IMR-90 (cell line): ENCODE data around the gene YES1. TPM values are rescaled to one million over a fixed set of nuclear protein-coding genes. Genes with fewer than 3 reads are reported as not detected.

Experiments
- ATAC-seq: fragments of 200-7000 bp; cut with Tn5 transposase; 2 replicates; pipeline ENCODE4 v1.9.1; 2020; ENCODE audit warnings: low read depth, mild to moderate bottlenecking, moderate library complexity
- BruUV-seq: library from RNA; stranded (reverse); fragments of 400-500 nt; replicated peaks from 2 replicates; lab custom pipeline; 2021; lab: Mats Ljungman, UMichigan
- CTCF ChIA-PET: fragments of 300-600 bp; formaldehyde crosslinking; extraction: SDS; loops from one replicate; lab custom pipeline; 2021; ENCODE audit warnings: antibody characterized with exemption; lab: Yijun Ruan, JAX
- POLR2A ChIA-PET: fragments of 300-600 bp; sonication (Branson Sonifier 250); formaldehyde crosslinking; loops from one replicate; lab custom pipeline; 2022; ENCODE audit warnings: antibody characterized with exemption; ENCODE audit not compliant: unreplicated experiment; lab: Charles Lee
- DNase-seq: peaks from one replicate; pipeline ENCODE4 v3.0.0; 2013
- H2AFZ ChIP-seq: replicated peaks from 2 replicates; pipeline ENCODE3; 2013; ENCODE audit warnings: low read length, mild to moderate bottlenecking; ENCODE audit not compliant: poor library complexity
- H2AK5ac ChIP-seq: 2 replicates; pipeline ENCODE4 v1.6.1; 2013; ENCODE audit warnings: low read depth, low read length, inconsistent platforms
- H2AK9ac ChIP-seq: replicated peaks from 2 replicates; pipeline ENCODE3; 2013; ENCODE audit warnings: mild to moderate bottlenecking, low read depth, low read length, moderate library complexity; ENCODE audit not compliant: poor library complexity
- H2BK120ac ChIP-seq: 2 replicates; pipeline ENCODE4 v1.6.1; 2013; ENCODE audit warnings: low read depth, low read length, inconsistent platforms
- H2BK15ac ChIP-seq: 3 replicates; pipeline ENCODE4 v1.6.1; 2013; ENCODE audit warnings: low read depth, low read length, inconsistent platforms
- H2BK20ac ChIP-seq: 2 replicates; pipeline ENCODE4 v1.6.1; 2013; ENCODE audit warnings: low read depth, mild to moderate bottlenecking, inconsistent platforms, low read length, moderate library complexity
- H2BK5ac ChIP-seq: 2 replicates; pipeline ENCODE4 v1.6.1; 2013; ENCODE audit warnings: mild to moderate bottlenecking, low read depth, low read length, inconsistent platforms; ENCODE audit not compliant: poor library complexity, severe bottlenecking
- H3K14ac ChIP-seq: replicated peaks from 2 replicates; pipeline ENCODE4 v1.6.1; 2013; ENCODE audit warnings: low read depth, low read length, inconsistent platforms
- H3K18ac ChIP-seq: 2 replicates; pipeline ENCODE4 v1.6.1; 2013; ENCODE audit warnings: low read depth, low read length, control low read depth
- H3K23ac ChIP-seq: 2 replicates; pipeline ENCODE4 v1.6.1; 2013; ENCODE audit warnings: low read depth, low read length, inconsistent platforms
- H3K27ac ChIP-seq: 2 replicates; pipeline ENCODE4 v1.5.1; 2013; ENCODE audit warnings: mild to moderate bottlenecking, control low read depth, low read length; ENCODE audit not compliant: insufficient read depth
- H3K27me3 ChIP-seq: 2 replicates; pipeline ENCODE4 v1.6.1; 2013; ENCODE audit warnings: low read length; ENCODE audit not compliant: control insufficient read depth, insufficient read depth
- H3K36me3 ChIP-seq: 2 replicates; pipeline ENCODE4 v1.6.1; 2013; ENCODE audit warnings: low read length, mixed read lengths; ENCODE audit not compliant: control insufficient read depth, insufficient read depth
- H3K4ac ChIP-seq: 2 replicates; pipeline ENCODE4 v1.6.1; 2013; ENCODE audit warnings: low read depth, low read length, inconsistent platforms
- H3K4me1 ChIP-seq: 2 replicates; pipeline ENCODE4 v1.6.1; 2013; ENCODE audit warnings: low read length, mixed read lengths; ENCODE audit not compliant: control insufficient read depth, insufficient read depth
- H3K4me2 ChIP-seq: 2 replicates; pipeline ENCODE4 v1.6.1; 2013; ENCODE audit warnings: low read depth, mild to moderate bottlenecking, control low read depth, low read length, moderate library complexity
- H3K4me3 ChIP-seq: 2 replicates; pipeline ENCODE4 v1.5.1; 2013; ENCODE audit warnings: low read depth, mild to moderate bottlenecking, control low read depth, low read length, moderate library complexity; ENCODE audit not compliant: insufficient read depth
- H3K56ac ChIP-seq: 2 replicates; pipeline ENCODE4 v1.6.1; 2013; ENCODE audit warnings: low read length, inconsistent platforms; ENCODE audit not compliant: insufficient read depth; ENCODE audit errors: extremely low read depth
- H3K79me1 ChIP-seq, 2 experiments: 2 replicates each; pipeline ENCODE4 v1.6.1; 2013; ENCODE audit warnings: low read length in 2 of 2, inconsistent platforms in 1 of 2, low read depth in 1 of 2
- H3K9ac ChIP-seq: 2 replicates; pipeline ENCODE4 v1.6.1; 2013; ENCODE audit warnings: low read depth, low read length, control low read depth
- H3K9me1 ChIP-seq: 2 replicates; pipeline ENCODE4 v1.6.1; 2013; ENCODE audit warnings: low read length, inconsistent platforms; ENCODE audit not compliant: insufficient read depth
- H3K9me3 ChIP-seq: 2 replicates; pipeline ENCODE4 v1.6.1; 2013; ENCODE audit warnings: low read length; ENCODE audit not compliant: control insufficient read depth, insufficient read depth
- H4K20me1 ChIP-seq: 2 replicates; pipeline ENCODE4 v1.6.1; 2013; ENCODE audit warnings: low read length, inconsistent platforms; ENCODE audit not compliant: insufficient read depth
- H4K5ac ChIP-seq: 2 replicates; pipeline ENCODE4 v1.6.1; 2013; ENCODE audit warnings: mild to moderate bottlenecking, low read depth, low read length, control low read depth
- H4K8ac ChIP-seq, 2 experiments: 2 replicates each; pipeline ENCODE4 v1.6.1; 2013; ENCODE audit warnings: low read depth in 2 of 2, low read length in 2 of 2, control low read depth in 1 of 2, inconsistent platforms in 1 of 2
- H4K91ac ChIP-seq: 2 replicates; pipeline ENCODE4 v1.6.1; 2013; ENCODE audit warnings: low read depth, low read length, inconsistent platforms; ENCODE audit not compliant: insufficient read depth
- BHLHE40 ChIP-seq: fragments of 150-350 bp; IDR thresholded peaks from 2 replicates; pipeline ENCODE4 v1.6.1; 2016; ENCODE audit warnings: mild to moderate bottlenecking, low read depth, low read length
- CEBPB ChIP-seq: IDR thresholded peaks from 2 replicates; pipeline ENCODE4 v1.6.1; 2012; ENCODE audit warnings: low read depth, low read length, improper control_type of control experiment
- MAZ ChIP-seq: IDR thresholded peaks from 2 replicates; pipeline ENCODE4 v1.6.1; 2012; ENCODE audit warnings: low read depth, mild to moderate bottlenecking, low read length, improper control_type of control experiment, moderate library complexity, borderline replicate concordance
- WGBS, 2 experiments: methylation state at CpG; one replicate each; pipeline versions ENCODE4 v1.1.5 to v1.1.7; 2013; ENCODE audit warnings: missing lambda C conversion rate in 2 of 2; ENCODE audit not compliant: insufficient read length in 1 of 2; ENCODE audit errors: extremely low coverage in 2 of 2; 5-methylcytosine and 5-hydroxymethylcytosine counted together
- dilution Hi-C: fragments of 300-500 bp; cut with HindIII; formaldehyde crosslinking; loops from one replicate; pipeline ENCODE4 v1.14.3; 2018; ENCODE audit warnings: low sequenced_read_pairs; ENCODE audit not compliant: unreplicated experiment
- in situ Hi-C: fragments of 300-500 bp; cut with MboI; formaldehyde crosslinking; loops from 3 replicates; pipeline ENCODE4 v1.14.3; 2019; ENCODE audit warnings: low sequenced_read_pairs, inconsistent platforms, mixed read lengths
- intact Hi-C: fragments of 100-400 bp; cut with micrococcal nuclease; formaldehyde crosslinking; loops from 2 replicates; pipeline ENCODE4 v1.10.0; 2022
- polyA plus RNA-seq, 3 experiments: library from polyadenylated mRNA; depleted of rRNA; stranded (reverse); fragments of >200 nt; gene quantifications; 2 replicates each; pipeline ENCODE4 v1.2.3, GENCODE V29; 2012; ENCODE audit warnings: low replicate concordance in 1 of 3
- total RNA-seq: library from RNA; depleted of rRNA; stranded (reverse); fragments of >200 nt; gene quantifications from 2 replicates; pipeline ENCODE4 v1.2.3, GENCODE V29; 2012
- TF ChIP-seq, protein P1 (sequence below): fragments of 150-350 bp; IDR thresholded peaks from 2 replicates; pipeline ENCODE4 v1.6.1; 2017; ENCODE audit warnings: mild to moderate bottlenecking, antibody characterized with exemption, low read length, low read depth

YES1 gene
- total and polyA plus RNA-seq, 2 of the 4 experiments (the other 2 are of a cell fraction): 16.7 to 62.0 TPM

DNA sequence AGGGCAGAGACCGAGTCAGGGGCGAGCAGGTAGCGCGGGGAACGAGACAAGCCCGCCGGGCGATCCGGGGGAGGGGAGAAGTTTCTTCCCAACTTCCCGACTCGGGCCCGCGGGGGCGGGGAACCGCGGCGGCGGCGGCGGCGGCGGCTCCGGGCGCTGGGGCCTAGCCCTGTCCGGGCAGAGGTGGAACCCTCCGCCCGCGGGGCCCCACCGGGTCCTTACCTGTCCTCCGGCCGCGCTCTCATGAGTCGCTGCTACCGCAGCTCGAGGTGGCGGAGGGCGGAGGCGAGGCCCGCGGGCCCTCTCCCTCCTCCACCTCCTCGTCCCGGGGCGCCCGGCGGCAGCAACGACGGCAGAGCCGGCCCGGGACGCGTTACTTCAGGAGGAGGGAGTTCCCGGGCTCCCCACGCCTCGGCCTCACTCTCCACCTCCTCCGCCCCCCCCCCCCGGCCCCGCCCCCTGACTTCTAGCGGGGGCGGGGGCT lies at the start of gene YES1 (continued):
- no peak for TF ChIP-seq BHLHE40
- no peak for TF ChIP-seq MAZ

DNA sequence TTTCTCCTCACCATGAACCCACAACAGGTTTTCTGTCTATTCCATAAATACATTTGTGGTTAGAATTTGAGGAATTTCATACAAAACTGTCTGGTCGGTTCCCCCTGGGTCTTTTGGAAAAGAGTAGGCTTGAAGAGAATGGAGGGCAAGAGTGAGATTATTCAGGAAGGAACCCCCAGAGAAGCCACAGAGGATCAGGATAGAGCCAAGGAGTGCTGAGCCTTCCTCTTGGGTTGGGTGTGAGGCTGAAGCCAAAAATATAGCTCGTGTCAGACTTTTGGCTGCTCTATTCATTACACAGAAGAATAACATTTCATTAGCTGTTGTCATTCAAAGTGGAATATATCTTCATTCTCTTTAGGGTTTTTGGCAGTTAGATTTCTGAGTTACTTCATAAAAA lies 45.9 kb upstream of the YES1 start:
- Histone ChIP-seq H2AFZ (no peak overlapping the region), H3K9me1 (no peaks in the 10 kb centered on the region), H3K36me3 (no peaks in the 10 kb centered on the region), H3K4me2 (no peak overlapping the region), H2BK20ac (no peak overlapping the region), H3K4ac (no peak overlapping the region), H3K4me1 (no peaks in the 10 kb centered on the region), H3K4me3 (no peak overlapping the region), H4K8ac (no peak overlapping the region), H3K27ac (no peak overlapping the region), H3K79me1 (no peaks in the 10 kb centered on the region), H4K91ac (no peak overlapping the region), H3K23ac (no peak overlapping the region), H4K5ac (no peak overlapping the region), H3K9me3 (no peaks in the 10 kb centered on the region), H4K20me1 (no peaks in the 10 kb centered on the region), H2BK120ac (no peak overlapping the region), H2AK9ac (no peak overlapping the region), H2BK15ac (no peak overlapping the region), H3K27me3 (peaks cover 6% of the 10 kb centered on the region), H3K56ac (no peak overlapping the region), H2BK5ac (no peak overlapping the region), H2AK5ac (no peak overlapping the region), H3K9ac (no peak overlapping the region), H3K18ac (no peak overlapping the region), H3K14ac (no peak overlapping the region)
- DNase-seq: no peak
- WGBS, 2 experiments: no CpG with 5 or more reads among the region's 2 CpGs
- POLR2A ChIA-PET: no interaction called here
- in situ Hi-C loops: loop anchor here (25.0 kb wide), 1 partner anchor 1704 kb away; the partner anchor contains the start of genes METTL4 and NDC80
- BruUV-seq: no TSS peak
- dilution Hi-C loops: no loop called here
- no peak for TF ChIP-seq CEBPB
- TF ChIP-seq, protein P1, sequence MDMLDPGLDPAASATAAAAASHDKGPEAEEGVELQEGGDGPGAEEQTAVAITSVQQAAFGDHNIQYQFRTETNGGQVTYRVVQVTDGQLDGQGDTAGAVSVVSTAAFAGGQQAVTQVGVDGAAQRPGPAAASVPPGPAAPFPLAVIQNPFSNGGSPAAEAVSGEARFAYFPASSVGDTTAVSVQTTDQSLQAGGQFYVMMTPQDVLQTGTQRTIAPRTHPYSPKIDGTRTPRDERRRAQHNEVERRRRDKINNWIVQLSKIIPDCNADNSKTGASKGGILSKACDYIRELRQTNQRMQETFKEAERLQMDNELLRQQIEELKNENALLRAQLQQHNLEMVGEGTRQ: no peak
- ATAC-seq: no peak
- CTCF ChIA-PET: no interaction called here
- intact Hi-C loops: no loop called here
